NCI-H2029 treated with DMSO at 0.1 percent for 48 hours (cell line): ENCODE measurements around the gene DNAI4.
A peak's percentile ranks its signal among the peaks of the same experiment; 100 is the strongest.
"Not testable (repeated sequence)": the region's sequence is repeated elsewhere in the genome, so short reads cannot be mapped to it uniquely, and the experiment has no call there.

Experiments
- DNase-seq: peaks from one replicate; lab custom pipeline; 2025; lab: John Stamatoyannopoulos, UW

The DNAI4 gene

DNA sequence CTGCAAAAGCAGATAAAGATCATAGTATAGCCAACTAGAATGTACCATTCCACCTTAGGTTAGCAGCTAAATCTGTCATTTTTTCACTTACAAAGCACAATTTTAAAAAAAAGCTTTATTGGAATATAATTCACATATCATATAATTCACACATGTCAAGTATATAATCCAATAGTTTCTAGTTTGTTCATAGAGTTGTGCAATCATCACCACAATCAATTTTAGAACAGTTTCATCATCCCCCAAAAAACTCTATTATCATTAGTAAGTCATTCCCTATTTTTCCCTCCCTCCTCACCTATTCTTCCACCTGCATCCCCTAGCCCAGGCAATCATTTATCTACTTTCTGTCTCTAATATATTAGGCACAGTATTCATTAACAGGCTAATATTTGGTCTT is 91.5 kb downstream of the DNAI4 start:
- DNase-seq = no peak

DNA sequence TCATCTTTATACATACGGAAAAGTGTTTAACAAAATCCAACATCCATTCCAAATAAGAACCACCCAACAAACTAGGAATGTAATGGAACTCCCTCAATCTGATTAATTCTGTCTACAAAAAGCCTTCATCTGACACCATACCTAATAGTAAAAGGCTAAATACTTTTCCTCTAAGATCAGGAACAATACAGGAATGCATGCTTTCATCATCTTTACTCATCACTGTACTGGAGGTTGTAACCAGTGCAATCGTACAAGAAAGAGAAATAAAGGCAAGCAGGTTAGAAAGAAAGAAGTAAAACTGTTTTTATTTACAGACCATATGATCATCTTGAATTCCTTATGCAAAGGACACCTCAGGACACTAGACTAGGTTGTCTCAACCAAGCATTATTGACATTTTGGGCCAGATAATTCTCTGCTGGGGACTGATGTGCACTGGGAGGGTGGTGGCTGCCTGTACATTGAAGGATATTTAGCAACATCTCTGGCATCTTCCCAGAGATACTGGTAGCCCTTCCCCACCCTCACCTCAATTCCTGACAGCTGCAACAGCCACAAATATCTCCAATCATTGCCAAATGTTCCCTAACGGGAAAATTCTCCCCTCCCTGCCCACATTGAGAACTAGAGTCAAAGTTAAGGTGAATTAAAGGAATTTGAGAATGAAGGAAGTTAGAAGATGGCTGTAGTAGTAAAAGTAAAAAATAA is 93.0 kb downstream of the DNAI4 start:
- no peak for DNase-seq

GRCh38 chr1:66824771-66825170 is 99.9 kb downstream of the DNAI4 start:
- DNase-seq = no peak

GRCh38 chr1:66809736-66810326 is 114.8 kb downstream of the DNAI4 start:
- DNase-seq = no peak

GRCh38 chr1:66809245-66809644 is 115.4 kb downstream of the DNAI4 start:
- DNase-seq = no peak

GRCh38 chr1:66795839-66796238 is 128.8 kb downstream of the DNAI4 start:
- not testable (repeated sequence) for DNase-seq

DNA sequence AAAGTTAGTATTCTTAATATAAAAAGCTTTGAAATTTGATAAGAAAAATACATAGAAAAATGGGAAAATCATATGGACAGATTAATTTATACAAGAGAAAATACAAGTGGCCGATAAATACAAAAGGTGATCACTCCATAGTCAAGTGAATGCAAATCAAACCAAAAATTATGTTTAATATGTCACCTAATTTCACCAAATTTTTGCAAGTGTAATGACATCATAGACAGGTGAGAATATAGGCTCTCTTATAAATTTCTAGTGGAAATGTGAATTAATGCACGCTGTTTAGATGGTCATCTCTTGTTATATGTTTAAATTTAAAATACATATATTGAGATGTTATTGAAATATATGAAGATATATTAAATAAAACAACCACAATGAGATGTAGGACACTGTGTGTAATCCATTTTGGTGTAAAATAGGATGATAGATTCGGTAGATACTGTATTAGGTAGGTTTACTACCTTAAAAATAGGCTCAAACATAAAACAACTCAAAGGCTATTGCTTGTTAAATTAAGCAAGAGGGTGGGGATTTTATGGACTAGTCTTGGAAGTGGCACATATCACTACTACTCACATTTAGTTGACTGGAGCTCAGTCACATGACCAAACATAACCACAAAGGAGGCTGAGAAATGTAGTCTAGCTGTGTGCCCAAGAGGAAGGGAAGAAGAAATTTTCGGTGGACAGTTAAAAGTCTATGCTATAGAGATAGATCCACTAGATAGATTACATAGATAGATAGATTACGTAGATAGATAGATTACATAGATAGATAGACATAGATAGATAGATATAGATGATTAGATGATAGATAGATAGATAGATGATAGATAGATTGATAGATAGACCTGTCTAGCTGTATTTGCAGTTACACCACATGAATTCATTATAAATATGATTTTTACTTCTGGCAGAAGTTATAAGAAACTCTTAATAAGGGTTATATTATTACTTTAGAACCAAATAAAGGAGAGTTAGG is 132.7 kb downstream of the DNAI4 start:
- DNase-seq = no peak

DNA sequence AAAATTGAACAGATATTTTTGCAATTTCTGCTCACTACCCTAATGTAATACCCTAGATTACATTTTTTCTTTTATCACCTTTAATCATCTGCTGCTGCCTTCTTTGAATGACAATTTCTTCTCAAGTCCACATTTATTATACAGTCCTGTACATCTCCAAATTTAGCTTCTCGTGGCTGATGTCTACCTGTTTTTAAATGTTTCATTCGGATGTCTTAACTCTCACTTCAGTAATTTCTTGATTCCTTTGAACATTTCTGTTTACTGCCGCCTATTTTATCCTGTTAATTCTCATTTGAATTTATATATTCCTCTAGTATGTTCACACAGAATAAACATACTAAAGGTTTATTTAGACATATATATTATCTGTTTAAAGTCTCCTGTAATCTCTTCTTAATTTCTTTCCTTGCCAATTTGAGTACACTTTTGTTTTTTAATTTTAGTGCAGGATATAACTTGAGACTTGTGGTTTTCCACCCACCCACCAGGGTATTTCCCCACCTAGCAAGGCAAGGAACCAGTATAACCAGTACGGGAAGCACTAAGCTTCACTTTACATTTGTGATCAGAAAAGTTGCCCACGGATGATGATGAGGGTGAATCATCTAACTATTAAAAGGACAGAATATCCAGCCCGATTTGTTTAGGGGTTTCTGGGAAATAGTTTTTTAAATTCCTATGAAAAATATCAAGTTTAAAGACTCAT is 136.3 kb downstream of the DNAI4 start:
- no peak for DNase-seq

GRCh38 chr1:66787641-66788040 is 137.0 kb downstream of the DNAI4 start:
- no peak for DNase-seq

GRCh38 chr1:66785800-66786199 is 138.9 kb downstream of the DNAI4 start:
- DNase-seq = not testable (repeated sequence)

GRCh38 chr1:66779475-66780078 is 145.1 kb downstream of the DNAI4 start:
- no peak for DNase-seq

DNA sequence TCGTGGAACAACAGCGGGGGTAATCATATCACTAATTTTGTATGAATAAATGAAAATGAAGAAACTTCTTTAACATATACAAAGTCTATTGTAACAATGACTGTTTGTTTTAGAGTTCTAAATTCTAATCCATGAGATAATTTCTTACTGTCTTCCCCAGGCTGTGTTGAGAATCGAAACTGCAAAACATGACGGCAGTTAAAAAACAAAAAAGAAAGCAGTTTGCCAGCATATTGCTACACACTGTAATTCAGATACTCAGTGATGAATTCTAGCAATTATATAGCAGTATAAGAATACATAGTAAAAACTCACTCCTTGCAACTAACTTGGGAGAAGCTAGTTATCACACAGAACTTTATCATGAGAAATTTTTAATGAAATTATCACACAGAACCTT is 145.7 kb downstream of the DNAI4 start:
- no peak for DNase-seq

DNA sequence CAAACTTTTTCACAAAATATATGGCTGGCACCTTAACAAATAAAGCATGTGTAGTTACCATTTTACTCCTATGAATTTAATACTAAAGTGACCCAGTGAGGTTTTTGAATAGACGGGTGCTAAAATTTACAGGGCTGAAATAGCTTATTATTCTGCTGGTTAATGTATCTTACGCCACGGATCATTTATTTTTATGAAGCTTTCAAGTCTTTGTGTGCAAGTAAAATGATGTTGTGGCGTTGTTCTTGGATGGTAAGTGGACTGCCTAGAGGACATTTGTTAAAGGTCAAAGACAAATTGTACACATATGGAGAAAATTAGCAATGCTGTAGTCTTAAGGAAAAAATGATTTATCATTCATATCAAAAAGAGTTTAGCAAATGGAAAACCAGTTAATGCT is 146.4 kb downstream of the DNAI4 start:
- no peak for DNase-seq

- no peak for DNase-seq
These were observed 146.8 kb downstream of the DNAI4 start for GRCh38 chr1:66777831-66778230.

- DNase-seq = no peak
These were observed 149.0 kb downstream of the DNAI4 start for GRCh38 chr1:66775646-66776045.

DNA sequence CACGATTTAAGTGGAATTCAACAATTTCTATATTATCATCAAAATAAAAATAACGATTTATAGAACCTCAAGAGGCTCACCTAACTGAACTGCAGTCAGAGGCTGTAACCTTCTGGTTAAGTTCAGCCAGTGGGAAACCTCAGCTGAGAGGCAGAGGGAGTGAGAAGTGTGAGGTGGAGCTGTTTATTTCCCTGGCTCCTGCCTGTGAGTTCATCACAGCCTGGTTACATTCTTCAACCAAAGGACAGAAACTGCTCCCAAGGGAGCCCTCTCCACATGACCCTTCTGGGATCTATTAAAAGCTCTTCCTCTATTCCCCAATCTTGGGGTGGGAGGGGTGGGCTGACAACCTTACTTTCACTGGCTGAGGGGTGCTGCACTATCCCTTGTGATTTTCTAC is 150.2 kb downstream of the DNAI4 start:
- DNase-seq = no peak

- no peak for DNase-seq
These were observed 151.4 kb downstream of the DNAI4 start for GRCh38 chr1:66773227-66773626.

- no peak for DNase-seq
These were observed 154.0 kb downstream of the DNAI4 start for GRCh38 chr1:66770694-66771093.

DNA sequence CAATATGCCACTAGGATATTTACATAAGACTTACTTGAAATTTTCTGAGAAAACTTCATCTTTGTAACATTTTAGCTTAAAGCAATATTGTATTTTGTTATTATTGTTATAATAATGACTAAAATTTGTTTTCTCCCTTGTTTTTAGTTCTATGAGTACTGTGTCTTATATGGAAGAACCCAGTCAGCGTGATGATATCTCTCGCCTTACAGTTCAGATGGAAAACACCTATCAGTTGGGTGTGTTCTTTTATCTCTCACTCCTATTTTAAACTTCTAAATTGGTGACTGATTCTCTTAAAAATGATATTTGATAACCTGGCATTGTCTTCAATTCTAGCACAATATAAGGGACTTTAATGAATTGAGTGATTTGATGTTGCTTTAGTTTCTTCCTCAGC is 154.4 kb downstream of the DNAI4 start:
- no peak for DNase-seq

DNA sequence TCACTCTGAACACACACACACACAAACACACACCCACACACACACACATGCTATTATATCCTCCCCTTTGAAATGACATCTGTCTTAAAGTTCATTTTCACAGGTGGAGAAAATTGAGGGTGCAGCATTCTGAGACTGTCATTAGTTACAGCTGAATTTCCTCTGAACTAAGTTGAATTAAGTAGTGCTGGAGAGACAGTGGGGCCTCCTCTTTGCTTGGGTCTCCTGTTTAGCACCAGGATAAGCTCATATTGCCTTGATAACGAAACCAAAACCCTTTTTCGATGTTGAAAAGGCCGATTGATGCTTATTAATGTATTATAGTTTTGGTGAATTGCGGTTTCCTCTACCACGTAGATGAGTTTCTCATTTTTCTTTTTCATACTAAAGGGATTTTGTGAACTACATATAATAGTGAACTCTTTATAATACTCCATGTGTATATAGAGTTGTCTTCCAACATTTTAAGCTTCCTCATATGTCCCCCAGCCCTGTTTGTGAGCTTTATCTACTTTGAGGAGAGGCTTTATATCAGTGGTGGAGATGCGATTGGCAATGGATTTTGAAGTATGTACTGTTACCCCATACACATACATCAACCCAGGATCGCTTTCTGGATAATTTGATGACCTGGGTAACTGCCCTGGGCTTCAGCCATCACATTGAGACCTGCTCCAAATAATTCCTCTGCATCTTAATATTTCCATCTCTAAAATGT is 155.0 kb downstream of the DNAI4 start:
- DNase-seq = peak; percentile 73

- no peak for DNase-seq
These were observed 155.7 kb downstream of the DNAI4 start for GRCh38 chr1:66768965-66769364.
